Endodermal cell (in vitro differentiated cells): ENCODE measurements around the gene SLC7A9. TPM values are rescaled to one million over a fixed set of nuclear protein-coding genes. Genes with fewer than 3 reads are reported as not detected.
A peak's percentile ranks its signal among the peaks of the same experiment; 100 is the strongest.

ENCODE experiments used
- DNase-seq: peaks from one replicate; pipeline ENCODE4 v3.0.0-alpha.2; 2017
- H3K27ac ChIP-seq: 2 replicates; pipeline ENCODE4 v1.5.1; 2013; ENCODE audit warnings: mild to moderate bottlenecking, low read depth, low read length, moderate library complexity
- H3K27me3 ChIP-seq: 2 replicates; pipeline ENCODE4 v1.6.1; 2013; ENCODE audit warnings: mild to moderate bottlenecking, low read length, moderate library complexity; ENCODE audit not compliant: insufficient read depth, control insufficient read depth, poor library complexity, severe bottlenecking
- H3K36me3 ChIP-seq: 2 replicates; pipeline ENCODE4 v1.7.0; 2013; ENCODE audit warnings: mild to moderate bottlenecking, low read length, moderate library complexity; ENCODE audit not compliant: control insufficient read depth, insufficient read depth
- H3K4me1 ChIP-seq: one replicate; pipeline ENCODE4 v1.7.0; 2013; ENCODE audit warnings: low read length; ENCODE audit not compliant: control insufficient read depth, insufficient read depth
- H3K4me3 ChIP-seq: 2 replicates; pipeline ENCODE4 v1.5.1; 2013; ENCODE audit warnings: mild to moderate bottlenecking, low read length, moderate library complexity
- H3K9ac ChIP-seq: 2 replicates; pipeline ENCODE4 v1.6.1; 2013; ENCODE audit warnings: mild to moderate bottlenecking, low read length, moderate library complexity; ENCODE audit not compliant: poor library complexity, severe bottlenecking; ENCODE audit errors: extremely low read depth
- H3K9me3 ChIP-seq: 2 replicates; pipeline ENCODE4 v1.6.1; 2013; ENCODE audit warnings: mild to moderate bottlenecking, low read length, moderate library complexity; ENCODE audit not compliant: control insufficient read depth
- H3K27ac Mint-ChIP-seq: 2 replicates; pipeline ENCODE4 v1.8.0; 2020; ENCODE audit warnings: mixed read lengths
- H3K27me3 Mint-ChIP-seq: 2 replicates; pipeline ENCODE4 v1.8.0; 2021; ENCODE audit warnings: mild to moderate bottlenecking, mixed read lengths; ENCODE audit not compliant: insufficient read depth
- H3K36me3 Mint-ChIP-seq: 2 replicates; pipeline ENCODE4 v1.8.0; 2020; ENCODE audit warnings: low read depth, mixed read lengths
- H3K4me1 Mint-ChIP-seq: 2 replicates; pipeline ENCODE4 v1.8.0; 2020; ENCODE audit warnings: mixed read lengths
- H3K4me3 Mint-ChIP-seq: 2 replicates; pipeline ENCODE4 v1.8.0; 2020; ENCODE audit warnings: mild to moderate bottlenecking, moderate library complexity, mixed read lengths
- H3K9me3 Mint-ChIP-seq: 2 replicates; pipeline ENCODE4 v1.8.0; 2020; ENCODE audit warnings: mild to moderate bottlenecking, mixed read lengths
- WGBS, 2 experiments: methylation state at CpG; one replicate each; pipeline versions ENCODE4 v1.1.5 to v1.1.7; 2013; ENCODE audit warnings: missing lambda C conversion rate in 2 of 2, mixed read lengths in 1 of 2; ENCODE audit not compliant: insufficient coverage in 1 of 2, insufficient read length in 1 of 2; 5-methylcytosine and 5-hydroxymethylcytosine counted together
- total RNA-seq, 2 donors: library from RNA; stranded (reverse); fragmentation: NEBNext Ultra II Directional in 1 of 2; extraction: Animal tissue kit (Norgen Biotek cat#: 25700) in 1 of 2; gene quantifications; 2 replicates in 1 of 2; 3 replicates in 1 of 2; pipeline ENCODE4 v1.2.1, GENCODE V29; 2021
- TF ChIP-seq, protein P1 (sequence below): fragments of 200-600 bp; sonication (generic); conservative IDR thresholded peaks from 2 replicates; pipeline ENCODE4 v1.5.0; 2021; ENCODE audit warnings: antibody characterized with exemption, mild to moderate bottlenecking

SLC7A9 gene
- total RNA-seq, 2 donors from 2014 or later: 0.18 TPM; not detected in 1

DNA sequence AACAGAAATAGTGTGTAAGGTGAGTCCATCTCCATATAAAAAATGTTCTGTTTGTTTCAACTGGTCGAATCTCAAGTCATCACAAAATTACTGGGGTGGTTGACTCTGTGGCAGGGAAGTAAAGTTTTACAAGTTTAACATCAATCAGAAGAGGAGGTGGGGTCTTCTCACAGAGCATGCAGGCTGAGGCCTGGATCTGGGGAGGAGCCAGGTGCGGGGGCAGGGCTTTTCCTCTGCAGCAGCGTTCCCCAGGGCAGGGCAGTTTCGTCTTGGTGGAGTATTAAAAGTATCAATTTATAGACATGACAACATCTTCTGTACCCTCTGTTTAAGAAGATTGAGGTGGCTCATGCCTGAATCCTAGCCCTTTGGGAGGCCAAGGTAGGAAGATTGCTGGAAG is 68.8 kb downstream of the SLC7A9 start:
- 60 to 87% methylated on average over 1 to 2 of the region's 4 CpGs for WGBS, 2 experiments
- TF ChIP-seq, protein P1, sequence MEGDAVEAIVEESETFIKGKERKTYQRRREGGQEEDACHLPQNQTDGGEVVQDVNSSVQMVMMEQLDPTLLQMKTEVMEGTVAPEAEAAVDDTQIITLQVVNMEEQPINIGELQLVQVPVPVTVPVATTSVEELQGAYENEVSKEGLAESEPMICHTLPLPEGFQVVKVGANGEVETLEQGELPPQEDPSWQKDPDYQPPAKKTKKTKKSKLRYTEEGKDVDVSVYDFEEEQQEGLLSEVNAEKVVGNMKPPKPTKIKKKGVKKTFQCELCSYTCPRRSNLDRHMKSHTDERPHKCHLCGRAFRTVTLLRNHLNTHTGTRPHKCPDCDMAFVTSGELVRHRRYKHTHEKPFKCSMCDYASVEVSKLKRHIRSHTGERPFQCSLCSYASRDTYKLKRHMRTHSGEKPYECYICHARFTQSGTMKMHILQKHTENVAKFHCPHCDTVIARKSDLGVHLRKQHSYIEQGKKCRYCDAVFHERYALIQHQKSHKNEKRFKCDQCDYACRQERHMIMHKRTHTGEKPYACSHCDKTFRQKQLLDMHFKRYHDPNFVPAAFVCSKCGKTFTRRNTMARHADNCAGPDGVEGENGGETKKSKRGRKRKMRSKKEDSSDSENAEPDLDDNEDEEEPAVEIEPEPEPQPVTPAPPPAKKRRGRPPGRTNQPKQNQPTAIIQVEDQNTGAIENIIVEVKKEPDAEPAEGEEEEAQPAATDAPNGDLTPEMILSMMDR: no peak
- Histone ChIP-seq H3K9me3 (no peaks in the 10 kb centered on the region), H3K27ac (no peak overlapping the region), H3K36me3 (no peaks in the 10 kb centered on the region), H3K9ac (no peak overlapping the region), H3K27me3 (no peaks in the 10 kb centered on the region), H3K4me3 (no peak overlapping the region), H3K4me1 (no peaks in the 10 kb centered on the region)
- DNase-seq: peak; percentile 71
- no peaks in the 10 kb centered on the region for H3K9me3 Mint-ChIP-seq
- H3K27ac Mint-ChIP-seq: no peak overlapping the region
- H3K27me3 Mint-ChIP-seq: no peaks in the 10 kb centered on the region
- H3K4me3 Mint-ChIP-seq: no peak overlapping the region
- H3K36me3 Mint-ChIP-seq: no peaks in the 10 kb centered on the region
- H3K4me1 Mint-ChIP-seq: peaks cover 4% of the 10 kb centered on the region

DNA sequence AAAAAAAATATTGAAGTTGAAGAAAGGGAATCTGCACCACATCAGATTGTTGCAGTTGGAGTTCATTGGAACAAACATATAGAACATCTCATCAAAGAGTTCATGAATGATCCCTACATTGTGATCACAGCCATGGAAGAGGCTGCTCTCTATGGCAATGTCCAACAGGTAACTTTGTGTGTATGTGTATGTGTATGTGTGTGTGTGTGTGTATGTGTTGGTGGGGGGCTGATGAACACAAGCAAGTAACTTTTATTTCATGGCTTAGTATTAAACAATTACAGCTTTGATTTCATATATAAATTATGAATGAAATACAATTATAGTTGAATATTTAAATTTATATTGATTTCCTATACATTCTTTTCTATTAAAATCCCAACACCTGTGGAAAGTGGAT is 69.4 kb downstream of the SLC7A9 start:
- TF ChIP-seq, protein P1: no peak
- Histone ChIP-seq H3K9ac (no peak overlapping the region), H3K9me3 (no peaks in the 10 kb centered on the region), H3K4me1 (no peaks in the 10 kb centered on the region), H3K36me3 (no peaks in the 10 kb centered on the region), H3K27me3 (no peaks in the 10 kb centered on the region), H3K4me3 (no peak overlapping the region), H3K27ac (no peak overlapping the region)
- H3K27me3 Mint-ChIP-seq: no peaks in the 10 kb centered on the region
- peaks cover 4% of the 10 kb centered on the region for H3K4me1 Mint-ChIP-seq
- no peak for DNase-seq
- H3K36me3 Mint-ChIP-seq: no peaks in the 10 kb centered on the region
- H3K9me3 Mint-ChIP-seq: no peaks in the 10 kb centered on the region
- no peak overlapping the region for H3K4me3 Mint-ChIP-seq
- no peak overlapping the region for H3K27ac Mint-ChIP-seq

DNA sequence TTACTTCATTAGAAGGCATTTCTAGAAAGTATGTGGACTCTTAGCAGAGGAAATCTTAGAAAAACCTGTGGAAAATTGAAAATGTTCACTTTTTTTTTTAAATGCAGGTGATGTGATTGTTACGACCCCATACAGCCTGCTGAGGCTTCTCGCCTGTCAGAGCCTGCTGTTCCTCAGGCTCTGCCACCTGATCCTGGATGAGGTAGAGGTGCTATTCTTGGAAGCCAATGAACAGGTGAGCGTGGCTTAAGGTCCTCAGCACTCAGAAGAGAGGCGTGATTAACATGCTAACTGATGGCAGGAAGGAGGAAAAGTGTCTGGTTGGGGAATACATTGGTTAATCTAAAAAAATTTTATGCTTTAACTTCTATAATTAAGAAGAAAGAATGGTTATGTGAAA is 71.4 kb downstream of the SLC7A9 start:
- Histone ChIP-seq H3K27me3 (no peaks in the 10 kb centered on the region), H3K4me3 (no peak overlapping the region), H3K9ac (no peak overlapping the region), H3K9me3 (no peaks in the 10 kb centered on the region), H3K27ac (no peak overlapping the region), H3K4me1 (no peaks in the 10 kb centered on the region), H3K36me3 (no peaks in the 10 kb centered on the region)
- Mint-ChIP-seq H3K36me3 (no peaks in the 10 kb centered on the region), H3K27ac (no peak overlapping the region), H3K4me3 (no peak overlapping the region), H3K9me3 (no peaks in the 10 kb centered on the region), H3K27me3 (no peaks in the 10 kb centered on the region), H3K4me1 (peaks cover 4% of the 10 kb centered on the region)
- no peak for DNase-seq
- 91 to 100% methylated on average over 2 to 4 of the region's 4 CpGs for WGBS, 2 experiments
- TF ChIP-seq, protein P1: no peak
